Pancreas (tissue), 10 donors: ENCODE measurements around the gene OR52A5. TPM values are rescaled to one million over a fixed set of nuclear protein-coding genes. Genes with fewer than 3 reads are reported as not detected.

Experiments used
- ATAC-seq, 4 donors: fragments of 200-7000 bp; cut with Tn5 transposase; one replicate each; pipeline versions ENCODE4 v1.8.0 to v1.9.1; 2020; ENCODE audit warnings: mild to moderate bottlenecking in 4 of 4, moderate library complexity in 4 of 4
- DNase-seq, 6 donors: peaks; one replicate each; pipeline ENCODE4 v3.0.0-alpha.2; 2020
- FAIRE-seq: peaks from 2 replicates; lab custom pipeline; 2012; peaks lifted over from hg19 to GRCh38; lab: Jason Lieb, UNC
- H3K27ac ChIP-seq, 4 donors: fragments of 200-600 bp; sonication (generic); 1 replicate in 3 of 4; 2 replicates in 1 of 4; pipeline versions ENCODE4 v1.5.0 to v1.8.0; 2020
- H3K27me3 ChIP-seq, 4 donors: fragments of 200-600 bp; one replicate each; pipeline ENCODE4 v1.8.0; 2021
- H3K36me3 ChIP-seq, 3 donors: fragments of 200-600 bp; sonication (generic) in 1 of 3; one replicate each; pipeline versions ENCODE4 v1.5.0 to v1.8.0; 2020 to 2021
- H3K4me1 ChIP-seq, 3 donors: fragments of 200-600 bp; one replicate each; pipeline ENCODE4 v1.8.0; 2021
- H3K4me3 ChIP-seq, 4 donors: fragments of 200-600 bp; sonication (generic) in 2 of 4; one replicate each; pipeline versions ENCODE4 v1.5.0 to v1.8.0; 2020 to 2021
- H3K9me3 ChIP-seq, 4 donors: fragments of 200-600 bp; one replicate each; pipeline ENCODE4 v1.8.0; 2021
- WGBS, 2 donors: extraction: QIAGEN DNeasy Blood & Tissue Kit; methylation state at CpG; one replicate each; pipeline ENCODE4 v1.1.7; 2013; 5-methylcytosine and 5-hydroxymethylcytosine counted together
- intact Hi-C, 3 donors: fragments of 100-400 bp; cut with DNase I; formaldehyde crosslinking; loops; one replicate each; pipeline versions ENCODE4 v1.11.1 to v1.14.2; 2022
- polyA plus RNA-seq, 2 donors: library from polyadenylated mRNA; stranded (reverse); fragments of 200-250 nt; gene quantifications; one replicate each; pipeline ENCODE4 v1.2.3, GENCODE V29; 2013
- total RNA-seq, 6 donors: library from RNA; stranded (reverse); fragmentation: NEBNext Ultra II Directional in 4 of 6; extraction: Animal tissue kit (Norgen Biotek cat#: 25700) in 4 of 6; gene quantifications; one replicate each; pipeline versions ENCODE4 v1.2.1 to v1.2.4, GENCODE V29; 2021 to 2023
- TF ChIP-seq, protein P1 (sequence below), 4 donors: fragments of 200-600 bp; sonication (generic) in 3 of 4; IDR thresholded peaks; one replicate each; pipeline versions ENCODE4 v1.5.0 to v1.8.0; 2021; ENCODE audit warnings: antibody characterized with exemption in 4 of 4
- donor health status: healthy with polysubstance abuse.
- donor health status: DM: no; HTN: no; CAD: no; lungs with moderate emphysema.
- donor health status: DM: no; HTN: no; CAD: no.
- donor health status: control.
- donor health status: control.
- donor health status: Bipolar disorder and iron deficiency.
- donor health status: DM: yes; HTN: yes; CAD: no.
- donor health status: DM: no; HTN: no; CAD: no.
- donor health status: DM: no; HTN: no; CAD: no.
- donor health status: DM: yes; HTN: yes; CAD: no.

Gene OR52A5
- total and polyA plus RNA-seq, 8 donors, result not detected

DNA sequence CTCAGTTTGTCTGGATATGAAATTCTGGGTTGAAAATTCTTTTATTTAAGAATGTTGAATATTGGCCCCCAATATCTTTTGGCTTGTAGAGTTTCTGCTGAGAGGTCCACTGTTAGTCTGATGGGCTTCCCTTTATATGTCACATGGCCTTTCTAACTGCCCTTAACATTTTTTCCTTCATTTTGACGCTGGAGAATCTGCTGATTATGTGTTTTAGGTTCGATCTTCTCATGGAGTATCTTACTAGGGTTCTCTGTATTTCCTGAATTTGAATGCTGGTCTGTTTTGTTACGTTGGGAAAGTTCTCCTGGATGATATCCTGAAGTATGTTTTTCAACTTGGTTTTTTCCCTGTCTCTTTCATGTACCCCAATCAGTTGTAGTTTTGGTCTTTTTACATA, 22.8 kb downstream of the OR52A5 start:
- Histone ChIP-seq H3K4me3 (no peak overlapping the region), H3K36me3 (no peaks in the 10 kb centered on the region), H3K4me1 (no peaks in the 10 kb centered on the region), H3K27me3 (no peaks in the 10 kb centered on the region), H3K9me3 (no peaks in the 10 kb centered on the region), H3K27ac (no peak overlapping the region)
- intact Hi-C loops, result no loop called here
- TF ChIP-seq, protein P1, sequence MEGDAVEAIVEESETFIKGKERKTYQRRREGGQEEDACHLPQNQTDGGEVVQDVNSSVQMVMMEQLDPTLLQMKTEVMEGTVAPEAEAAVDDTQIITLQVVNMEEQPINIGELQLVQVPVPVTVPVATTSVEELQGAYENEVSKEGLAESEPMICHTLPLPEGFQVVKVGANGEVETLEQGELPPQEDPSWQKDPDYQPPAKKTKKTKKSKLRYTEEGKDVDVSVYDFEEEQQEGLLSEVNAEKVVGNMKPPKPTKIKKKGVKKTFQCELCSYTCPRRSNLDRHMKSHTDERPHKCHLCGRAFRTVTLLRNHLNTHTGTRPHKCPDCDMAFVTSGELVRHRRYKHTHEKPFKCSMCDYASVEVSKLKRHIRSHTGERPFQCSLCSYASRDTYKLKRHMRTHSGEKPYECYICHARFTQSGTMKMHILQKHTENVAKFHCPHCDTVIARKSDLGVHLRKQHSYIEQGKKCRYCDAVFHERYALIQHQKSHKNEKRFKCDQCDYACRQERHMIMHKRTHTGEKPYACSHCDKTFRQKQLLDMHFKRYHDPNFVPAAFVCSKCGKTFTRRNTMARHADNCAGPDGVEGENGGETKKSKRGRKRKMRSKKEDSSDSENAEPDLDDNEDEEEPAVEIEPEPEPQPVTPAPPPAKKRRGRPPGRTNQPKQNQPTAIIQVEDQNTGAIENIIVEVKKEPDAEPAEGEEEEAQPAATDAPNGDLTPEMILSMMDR (IDR thresholded peaks at IDR 0.05), result no peak
- FAIRE-seq (no peak), ATAC-seq (no peak), DNase-seq (no peak)
- WGBS, 2 donors, result 46 to 67% methylated on average over 3 of the region's 3 CpGs

DNA sequence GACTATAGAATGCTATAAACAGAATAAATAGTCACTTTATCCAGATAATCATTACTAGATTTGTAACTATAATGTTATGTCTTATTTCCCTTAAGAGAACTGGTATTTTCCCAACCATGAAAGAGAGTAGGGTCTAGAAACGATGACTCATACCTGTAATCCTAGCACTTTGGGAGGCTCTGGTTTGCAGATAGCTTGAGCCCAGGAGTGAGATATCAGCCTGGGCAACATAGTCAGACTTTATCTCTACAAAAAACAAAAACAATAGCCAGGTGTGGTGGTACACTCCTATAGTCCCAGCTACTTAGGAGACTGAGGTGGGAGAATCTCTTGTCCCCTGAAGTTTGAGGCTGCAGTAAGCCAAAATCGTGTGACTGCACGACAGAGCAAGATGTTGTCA, 30.9 kb downstream of the OR52A5 start:
- no peak for ATAC-seq
- FAIRE-seq, result no peak
- H3K36me3 ChIP-seq, result no peaks in the 10 kb centered on the region
- DNase-seq, result no peak
- TF ChIP-seq, protein P1 (IDR thresholded peaks at IDR 0.05), result no peak
- peaks cover 0 to 4% (median 0%) of the 10 kb centered on the region in 4 donors for H3K27me3 ChIP-seq
- H3K9me3 ChIP-seq, result no peaks in the 10 kb centered on the region
- no peak overlapping the region for H3K4me3 ChIP-seq
- H3K4me1 ChIP-seq, result no peaks in the 10 kb centered on the region
- no peak overlapping the region for H3K27ac ChIP-seq
- WGBS, 2 donors, result 38 to 46% methylated on average over 3 of the region's 3 CpGs
- intact Hi-C loops, result no loop called here

DNA sequence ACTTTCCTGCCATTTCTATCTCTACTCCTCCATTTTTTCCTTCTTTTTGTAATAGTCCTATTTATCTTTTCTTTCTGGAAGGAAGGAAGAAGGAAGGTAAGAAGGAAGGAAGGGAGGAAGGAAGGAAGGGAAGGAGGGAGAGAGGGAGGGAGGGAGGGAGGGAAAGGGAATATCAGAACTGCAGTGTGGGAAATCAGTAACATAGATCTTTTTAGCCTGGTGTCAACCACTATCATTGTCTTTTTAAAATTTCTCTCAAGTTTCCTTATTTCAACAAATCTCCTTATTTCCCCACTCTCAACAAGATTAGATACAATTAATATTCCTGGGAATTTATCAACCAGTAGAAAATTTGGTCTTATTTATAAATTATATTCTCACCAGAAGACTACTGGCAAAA, 35.1 kb downstream of the OR52A5 start:
- H3K27me3 ChIP-seq, result peaks cover 0 to under 1% (median 0%) of the 10 kb centered on the region in 4 donors
- ATAC-seq, result no peak
- no peaks in the 10 kb centered on the region for H3K9me3 ChIP-seq
- no peaks in the 10 kb centered on the region for H3K4me1 ChIP-seq
- FAIRE-seq, result no peak
- no peak overlapping the region for H3K4me3 ChIP-seq
- DNase-seq, result no peak
- TF ChIP-seq, protein P1 (IDR thresholded peaks at IDR 0.05), result no peak
- no peak overlapping the region for H3K27ac ChIP-seq
- intact Hi-C loops, result no loop called here
- H3K36me3 ChIP-seq, result no peaks in the 10 kb centered on the region

DNA sequence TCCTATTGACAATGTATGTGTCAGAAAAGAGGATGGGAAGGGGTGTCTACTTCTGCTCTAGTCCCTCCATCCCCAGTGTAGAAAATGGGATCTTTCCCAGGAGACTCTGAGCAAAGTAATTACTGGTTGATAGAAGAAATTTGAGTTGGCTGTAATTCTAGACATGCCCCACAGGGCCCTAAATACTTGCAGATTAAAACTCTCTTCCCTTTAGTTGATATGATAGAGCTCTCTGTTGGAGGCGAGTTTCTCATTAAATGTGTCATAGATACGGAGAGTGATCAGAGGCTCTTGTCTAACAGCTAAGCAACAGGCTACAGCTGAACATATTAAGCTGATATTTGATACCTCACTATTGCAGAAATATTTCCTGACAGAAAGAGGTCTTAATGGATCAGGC, 35.9 kb downstream of the OR52A5 start:
- FAIRE-seq (no peak), DNase-seq (no peak), ATAC-seq (no peak)
- no peak overlapping the region for H3K27ac ChIP-seq
- no peak overlapping the region for H3K4me3 ChIP-seq
- TF ChIP-seq, protein P1 (IDR thresholded peaks at IDR 0.05), result no peak
- intact Hi-C loops, result no loop called here
- H3K9me3 ChIP-seq, result no peaks in the 10 kb centered on the region
- peaks cover 0 to under 1% (median 0%) of the 10 kb centered on the region in 4 donors for H3K27me3 ChIP-seq
- no peaks in the 10 kb centered on the region for H3K36me3 ChIP-seq
- 21 to 39% methylated on average over 2 of the region's 2 CpGs for WGBS, 2 donors
- H3K4me1 ChIP-seq, result no peaks in the 10 kb centered on the region

DNA sequence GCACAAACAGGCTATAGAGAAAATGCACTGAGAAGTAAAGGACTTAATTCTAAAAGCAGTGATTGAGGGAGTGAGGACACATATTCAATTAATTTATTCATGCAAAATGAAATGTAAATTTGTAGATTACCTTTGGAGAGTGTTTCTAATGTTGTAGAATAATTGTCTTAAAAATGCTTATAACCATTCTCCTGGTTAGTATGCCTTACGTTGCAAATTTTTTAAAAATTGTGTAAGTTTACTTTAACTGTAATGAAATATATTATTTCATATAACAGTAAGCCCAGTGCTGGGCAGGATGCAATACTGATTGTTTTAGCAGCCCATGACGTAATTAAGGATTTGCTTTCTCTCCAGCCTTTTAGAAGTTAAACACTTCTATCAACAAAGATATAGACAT, 42.1 kb downstream of the OR52A5 start:
- TF ChIP-seq, protein P1 (IDR thresholded peaks at IDR 0.05), result no peak
- DNase-seq (no peak), ATAC-seq (no peak), FAIRE-seq (no peak)
- H3K9me3 ChIP-seq, result no peaks in the 10 kb centered on the region
- 51 to 73% methylated on average over 2 of the region's 2 CpGs for WGBS, 2 donors
- H3K27ac ChIP-seq, result no peak overlapping the region
- intact Hi-C loops, result no loop called here
- no peak overlapping the region for H3K4me3 ChIP-seq
- H3K4me1 ChIP-seq, result no peaks in the 10 kb centered on the region
- no peaks in the 10 kb centered on the region for H3K36me3 ChIP-seq
- peaks cover 0 to 5% (median 0%) of the 10 kb centered on the region in 4 donors for H3K27me3 ChIP-seq
